ENCODE data around the gene MYBPHL.

The MYBPHL gene

GRCh38 chr1:109273570-109274288 is 33.1 kb downstream of the MYBPHL start:
- H3K36me3 ChIP-seq (ENCODE audit: control insufficient read depth in 1 of 2, insufficient read depth in 2 of 2, low read depth in 1 of 2, low read length in 2 of 2), result peaks cover 0 to 42% of the 10 kb centered on the region in 2 experiments
- no peak overlapping the region for H4K91ac ChIP-seq (ENCODE audit: low read length)

GRCh38 chr1:109272831-109273547 is 33.8 kb downstream of the MYBPHL start:
- Histone ChIP-seq H3K14ac (ENCODE audit: low read length in 2 of 2) (no peak overlapping the region), H3K9me3 (ENCODE audit: control insufficient read depth, low read length) (no peaks in the 10 kb centered on the region), H3K4me1 (ENCODE audit: control insufficient read depth, insufficient read depth, low read depth, low read length) (peaks cover 30% of the 10 kb centered on the region), H3K79me1 (replicated peaks; ENCODE audit: low read length, poor library complexity, severe bottlenecking) (no peaks in the 10 kb centered on the region), H4K8ac (ENCODE audit: low read length) (no peak overlapping the region), H2BK12ac (ENCODE audit: low read length in 2 of 2) (no peak overlapping the region), H3K9ac (ENCODE audit: low read length) (no peak overlapping the region), H3K4ac (ENCODE audit: low read depth in 1 of 2, low read length in 2 of 2) (no peak overlapping the region), H2BK5ac (ENCODE audit: low read depth, low read length, poor library complexity, severe bottlenecking) (no peak overlapping the region), H3K4me3 (ENCODE audit: insufficient read depth in 1 of 2, low read depth in 1 of 2, low read length in 2 of 2) (no peak overlapping the region), H4K91ac (ENCODE audit: low read length) (no peak overlapping the region), H3K23ac (ENCODE audit: low read length in 2 of 2) (no peak overlapping the region), H3K4me2 (ENCODE audit: low read length, poor library complexity, severe bottlenecking) (no peak overlapping the region), H3K27ac (ENCODE audit: low read length, poor library complexity, severe bottlenecking) (no peak overlapping the region), H2BK120ac (ENCODE audit: low read depth, low read length) (no peak overlapping the region), H3K36me3 (ENCODE audit: control insufficient read depth in 1 of 2, insufficient read depth in 2 of 2, low read depth in 1 of 2, low read length in 2 of 2) (peaks cover 0 to 49% of the 10 kb centered on the region in 2 experiments), H2BK15ac (ENCODE audit: low read depth, poor library complexity, severe bottlenecking) (peak overlapping the region; percentile 26), H2AFZ (ENCODE audit: low read depth, low read length) (no peak overlapping the region), H3K18ac (ENCODE audit: low read depth in 1 of 2, low read length in 2 of 2) (no peak overlapping the region), H3K27me3 (ENCODE audit: control insufficient read depth in 1 of 2, insufficient read depth in 1 of 2, low read length in 2 of 2) (no peaks in the 10 kb centered on the region), H2AK5ac (ENCODE audit: low read length, severe bottlenecking) (no peak overlapping the region)
- WGBS, result 83% methylated on average over 14 of the region's 16 CpGs
- no peak for DNase-seq

More at GRCh38 chr1:109273570-109274288, 33.1 kb downstream of the MYBPHL start:
- H3K23ac ChIP-seq (ENCODE audit: low read length in 2 of 2), result no peak overlapping the region
- no peak overlapping the region for H3K18ac ChIP-seq (ENCODE audit: low read depth in 1 of 2, low read length in 2 of 2)
- H3K4me1 ChIP-seq (ENCODE audit: control insufficient read depth, insufficient read depth, low read depth, low read length), result peaks cover 30% of the 10 kb centered on the region
- H2BK120ac ChIP-seq (ENCODE audit: low read depth, low read length), result no peak overlapping the region
- peak overlapping the region; percentile 20 for H2AK5ac ChIP-seq (ENCODE audit: low read length, severe bottlenecking)
- H2BK12ac ChIP-seq (ENCODE audit: low read length in 2 of 2), result no peak overlapping the region
- no peak overlapping the region for H2BK15ac ChIP-seq (ENCODE audit: low read depth, poor library complexity, severe bottlenecking)
- H4K8ac ChIP-seq (ENCODE audit: low read length), result no peak overlapping the region
- H2BK5ac ChIP-seq (ENCODE audit: low read depth, low read length, poor library complexity, severe bottlenecking), result no peak overlapping the region
- H3K4me2 ChIP-seq (ENCODE audit: low read length, poor library complexity, severe bottlenecking), result no peak overlapping the region
- no peak overlapping the region for H3K4ac ChIP-seq (ENCODE audit: low read depth in 1 of 2, low read length in 2 of 2)
- DNase-seq, result no peak
- H3K79me1 ChIP-seq (replicated peaks; ENCODE audit: low read length, poor library complexity, severe bottlenecking), result peaks cover 2% of the 10 kb centered on the region
- no peak overlapping the region for H2AFZ ChIP-seq (ENCODE audit: low read depth, low read length)
- 90% methylated on average over 29 of the region's 30 CpGs for WGBS
- no peak overlapping the region for H3K14ac ChIP-seq (ENCODE audit: low read length in 2 of 2)
- no peak overlapping the region for H3K4me3 ChIP-seq (ENCODE audit: insufficient read depth in 1 of 2, low read depth in 1 of 2, low read length in 2 of 2)
- no peaks in the 10 kb centered on the region for H3K9me3 ChIP-seq (ENCODE audit: control insufficient read depth, low read length)
- H3K27ac ChIP-seq (ENCODE audit: low read length, poor library complexity, severe bottlenecking), result no peak overlapping the region
- no peak overlapping the region for H3K9ac ChIP-seq (ENCODE audit: low read length)
- no peaks in the 10 kb centered on the region for H3K27me3 ChIP-seq (ENCODE audit: control insufficient read depth in 1 of 2, insufficient read depth in 1 of 2, low read length in 2 of 2)

GRCh38 chr1:109272021-109272799 is 34.6 kb downstream of the MYBPHL start:
- Histone ChIP-seq H2AFZ (ENCODE audit: low read depth, low read length) (no peak overlapping the region), H2BK12ac (ENCODE audit: low read length in 2 of 2) (no peak overlapping the region), H2BK5ac (ENCODE audit: low read depth, low read length, poor library complexity, severe bottlenecking) (no peak overlapping the region), H2BK120ac (ENCODE audit: low read depth, low read length) (no peak overlapping the region), H4K91ac (ENCODE audit: low read length) (no peak overlapping the region), H3K18ac (ENCODE audit: low read depth in 1 of 2, low read length in 2 of 2) (no peak overlapping the region), H2AK5ac (ENCODE audit: low read length, severe bottlenecking) (no peak overlapping the region), H3K4me2 (ENCODE audit: low read length, poor library complexity, severe bottlenecking) (no peak overlapping the region), H3K23ac (ENCODE audit: low read length in 2 of 2) (no peak overlapping the region), H3K79me1 (replicated peaks; ENCODE audit: low read length, poor library complexity, severe bottlenecking) (no peaks in the 10 kb centered on the region), H4K8ac (ENCODE audit: low read length) (no peak overlapping the region), H3K27ac (ENCODE audit: low read length, poor library complexity, severe bottlenecking) (no peak overlapping the region), H3K14ac (ENCODE audit: low read length in 2 of 2) (no peak overlapping the region), H2BK15ac (ENCODE audit: low read depth, poor library complexity, severe bottlenecking) (no peak overlapping the region), H3K9ac (ENCODE audit: low read length) (no peak overlapping the region), H3K4me1 (ENCODE audit: control insufficient read depth, insufficient read depth, low read depth, low read length) (peaks cover 27% of the 10 kb centered on the region), H3K9me3 (ENCODE audit: control insufficient read depth, low read length) (no peaks in the 10 kb centered on the region), H3K4me3 (ENCODE audit: insufficient read depth in 1 of 2, low read depth in 1 of 2, low read length in 2 of 2) (no peak overlapping the region), H3K4ac (ENCODE audit: low read depth in 1 of 2, low read length in 2 of 2) (no peak overlapping the region), H3K27me3 (ENCODE audit: control insufficient read depth in 1 of 2, insufficient read depth in 1 of 2, low read length in 2 of 2) (no peaks in the 10 kb centered on the region), H3K36me3 (ENCODE audit: control insufficient read depth in 1 of 2, insufficient read depth in 2 of 2, low read depth in 1 of 2, low read length in 2 of 2) (peaks cover 0 to 57% of the 10 kb centered on the region in 2 experiments)
- no peak for DNase-seq
- WGBS, result 92% methylated on average over 13 of the region's 13 CpGs

- H3K27me3 ChIP-seq (ENCODE audit: control insufficient read depth in 1 of 2, insufficient read depth in 1 of 2, low read length in 2 of 2), result no peaks in the 10 kb centered on the region
- H3K23ac ChIP-seq (ENCODE audit: low read length in 2 of 2), result no peak overlapping the region
- no peak overlapping the region for H3K4me3 ChIP-seq (ENCODE audit: insufficient read depth in 1 of 2, low read depth in 1 of 2, low read length in 2 of 2)
- DNase-seq, result no peak
- no peak overlapping the region for H3K4me2 ChIP-seq (ENCODE audit: low read length, poor library complexity, severe bottlenecking)
- WGBS, result 93% methylated on average over 6 of the region's 6 CpGs
- no peak overlapping the region for H2BK12ac ChIP-seq (ENCODE audit: low read length in 2 of 2)
- H3K4me1 ChIP-seq (ENCODE audit: control insufficient read depth, insufficient read depth, low read depth, low read length), result peaks cover 29% of the 10 kb centered on the region
- no peak overlapping the region for H3K18ac ChIP-seq (ENCODE audit: low read depth in 1 of 2, low read length in 2 of 2)
- H3K14ac ChIP-seq (ENCODE audit: low read length in 2 of 2), result no peak overlapping the region
- no peak overlapping the region for H2BK15ac ChIP-seq (ENCODE audit: low read depth, poor library complexity, severe bottlenecking)
- no peak overlapping the region for H3K9ac ChIP-seq (ENCODE audit: low read length)
- H2AFZ ChIP-seq (ENCODE audit: low read depth, low read length), result no peak overlapping the region
- no peak overlapping the region for H3K4ac ChIP-seq (ENCODE audit: low read depth in 1 of 2, low read length in 2 of 2)
- no peaks in the 10 kb centered on the region for H3K79me1 ChIP-seq (replicated peaks; ENCODE audit: low read length, poor library complexity, severe bottlenecking)
- H2BK5ac ChIP-seq (ENCODE audit: low read depth, low read length, poor library complexity, severe bottlenecking), result no peak overlapping the region
- no peak overlapping the region for H2AK5ac ChIP-seq (ENCODE audit: low read length, severe bottlenecking)
- no peak overlapping the region for H2BK120ac ChIP-seq (ENCODE audit: low read depth, low read length)
- no peak overlapping the region for H4K8ac ChIP-seq (ENCODE audit: low read length)
- no peaks in the 10 kb centered on the region for H3K9me3 ChIP-seq (ENCODE audit: control insufficient read depth, low read length)
- H3K27ac ChIP-seq (ENCODE audit: low read length, poor library complexity, severe bottlenecking), result no peak overlapping the region
- peaks cover 0 to 57% of the 10 kb centered on the region in 2 experiments for H3K36me3 ChIP-seq (ENCODE audit: control insufficient read depth in 1 of 2, insufficient read depth in 2 of 2, low read depth in 1 of 2, low read length in 2 of 2)
- H4K91ac ChIP-seq (ENCODE audit: low read length), result no peak overlapping the region
Observed at GRCh38 chr1:109271458-109271857, 35.4 kb downstream of the MYBPHL start.

Data from mesenchymal stem cell (in vitro differentiated cells and primary cell).